ENCODE results near the gene TNPO2.
A peak's percentile ranks its signal among the peaks of the same experiment; 100 is the strongest.
"Not testable (repeated sequence)": the region's sequence is repeated elsewhere in the genome, so short reads cannot be mapped to it uniquely, and the experiment has no call there.

TNPO2 gene

GRCh38 chr19:12736995-12737834 lies 13.5 kb upstream of the TNPO2 start, which contains the start of gene GET3:
Gene GET3, plus strand, starts transcription at chr19:12737497. Its CDS starts 9 bp downstream, at chr19:12737506.
- peak; percentile 95 for DNase-seq

DNA sequence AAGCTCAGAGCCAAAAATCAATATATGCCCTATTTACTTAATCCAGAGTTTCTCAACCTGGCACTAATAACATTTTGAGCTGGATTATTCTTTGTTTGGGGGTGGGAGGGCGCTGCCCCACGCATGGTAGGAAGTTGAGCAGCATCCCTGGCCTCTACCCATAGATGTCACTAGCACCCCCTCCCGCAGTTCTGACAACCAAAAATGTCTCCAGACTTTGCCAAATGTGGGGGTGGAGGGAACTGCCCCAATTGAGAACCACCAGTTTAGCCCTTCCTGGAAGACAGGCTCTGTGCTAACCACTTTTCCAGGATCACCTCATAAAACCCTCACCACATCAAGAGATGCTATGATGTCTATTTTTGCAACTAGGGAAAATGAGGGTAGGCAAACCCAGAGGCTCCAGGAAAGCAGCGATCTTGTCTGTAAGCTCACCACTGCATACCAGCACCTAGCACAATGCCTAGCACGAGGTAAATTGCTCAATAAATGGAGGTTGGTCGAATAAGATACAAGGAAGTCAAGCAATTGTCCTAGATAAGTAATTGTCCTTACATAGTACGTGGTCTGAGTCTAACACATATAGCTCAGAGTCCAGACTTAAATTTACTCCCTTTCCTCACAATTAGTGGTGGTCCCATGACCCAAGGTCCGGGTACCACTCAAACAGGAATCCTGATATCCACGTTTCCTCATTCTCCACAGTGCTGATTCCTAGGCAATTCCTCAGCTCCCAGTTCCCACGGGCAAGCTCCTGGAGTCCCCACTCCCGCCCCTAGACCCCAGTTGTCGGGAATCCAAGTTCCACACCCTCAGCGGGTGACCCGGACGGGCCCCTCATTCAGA lies 9.9 kb upstream of the TNPO2 start:
- no peak for DNase-seq

DNA sequence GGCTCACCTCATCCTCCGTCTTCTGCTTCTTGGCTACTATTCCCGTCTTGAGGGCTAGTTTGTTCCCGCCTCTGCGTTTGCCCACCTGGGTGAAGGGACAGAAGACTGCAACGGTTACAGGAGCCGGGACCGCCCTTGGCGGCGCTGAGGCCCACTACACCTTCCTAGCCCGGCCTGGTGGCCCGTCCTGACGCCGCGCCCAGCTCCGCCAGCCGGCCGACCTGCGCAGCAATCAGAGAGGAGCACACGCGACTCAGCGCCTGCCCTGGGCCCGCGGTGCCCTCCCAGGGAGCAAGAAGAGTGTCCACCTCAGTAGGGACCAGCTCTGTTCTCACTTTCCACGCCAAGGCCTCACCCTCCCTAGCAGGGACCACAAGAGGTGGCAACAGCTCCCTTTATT lies 7.6 kb upstream of the TNPO2 start:
- DNase-seq: no peak

- DNase-seq: no peak
Observed at GRCh38 chr19:12730064-12730463, 6.3 kb upstream of the TNPO2 start.

GRCh38 chr19:12727745-12728433 lies 4.2 kb upstream of the TNPO2 start:
- DNase-seq: no peak

DNA sequence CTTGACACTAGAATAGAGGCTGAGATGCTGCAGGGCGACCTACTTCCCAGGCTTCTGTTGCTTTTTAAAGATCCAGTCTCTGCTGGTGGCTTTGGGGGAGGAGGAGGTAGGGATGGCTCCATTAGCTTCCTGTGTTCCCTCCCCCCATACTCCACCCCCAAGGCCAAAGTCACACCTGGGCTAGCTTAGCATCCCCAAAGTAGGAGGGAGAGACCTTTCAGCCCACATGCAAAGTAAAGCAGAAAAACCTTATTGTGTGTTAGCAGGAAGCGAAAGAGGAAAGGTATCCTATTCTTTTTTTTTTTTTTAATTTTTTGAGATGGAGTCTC lies 3.2 kb upstream of the TNPO2 start:
- no peak for DNase-seq

DNA sequence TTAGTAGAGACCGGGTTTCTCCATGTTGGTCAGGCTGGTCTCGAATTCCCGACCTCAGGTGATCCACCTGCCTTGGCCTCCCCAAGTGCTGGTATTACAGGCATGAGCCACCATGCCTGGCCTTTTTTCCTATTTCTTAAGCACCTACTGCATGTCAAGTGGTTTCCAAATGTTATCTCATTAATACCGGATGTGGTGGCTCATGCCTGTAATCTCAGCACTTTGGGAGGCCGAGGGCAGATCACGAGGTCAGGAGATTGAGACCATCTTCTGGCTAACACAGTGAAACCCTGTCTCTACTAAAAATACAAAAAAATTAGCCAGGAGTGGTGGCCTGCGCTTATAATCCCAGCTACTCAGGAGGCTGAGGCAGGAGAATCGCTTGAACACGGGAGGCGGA lies 1.9 kb upstream of the TNPO2 start:
- not testable (repeated sequence) for DNase-seq

GRCh38 chr19:12723381-12723640 lies 421 bp downstream of the TNPO2 start:
- no peak for DNase-seq

DNA sequence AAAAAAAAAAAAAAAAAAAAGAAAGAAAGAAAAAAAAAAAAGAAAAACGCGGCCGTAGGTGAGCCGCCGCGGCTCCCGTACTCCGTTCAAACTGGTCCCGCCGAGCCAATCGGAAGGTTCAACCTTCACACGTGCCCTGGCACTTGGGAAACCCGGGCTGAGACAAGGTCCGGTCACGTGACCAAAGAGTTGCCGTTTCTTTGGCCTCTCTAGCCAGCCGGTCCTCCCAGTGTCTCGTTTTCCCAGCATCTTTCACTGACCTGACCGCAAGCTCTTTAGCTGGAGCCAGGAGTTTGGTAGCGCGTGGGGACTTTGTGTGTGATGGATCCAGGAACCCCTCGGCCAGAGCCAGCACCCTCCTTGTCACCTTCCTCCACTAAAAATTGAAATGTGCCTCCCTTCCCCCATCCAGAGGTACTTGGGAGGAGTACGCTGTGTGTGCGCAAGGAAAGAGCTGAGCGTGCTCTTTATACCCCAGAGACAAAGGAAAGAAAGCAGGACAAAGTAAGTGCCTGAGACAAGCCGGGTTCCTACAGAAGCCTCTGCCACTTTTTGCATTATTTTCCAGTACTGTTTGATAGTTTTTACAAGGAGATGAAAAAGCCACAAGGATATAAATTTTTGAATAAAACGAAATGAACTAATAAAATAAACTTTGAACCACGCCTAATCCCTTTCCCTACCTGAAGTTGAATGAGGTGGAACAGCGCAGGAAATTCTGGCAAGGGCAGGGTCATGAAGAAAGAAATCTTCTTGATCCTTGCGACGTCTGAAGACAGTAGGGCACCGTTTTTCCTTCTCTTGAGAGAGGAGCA lies 959 bp downstream of the TNPO2 start:
- peak; percentile 97 for DNase-seq

- DNase-seq: peak; percentile 55
Observed at GRCh38 chr19:12721656-12722565, 1.8 kb downstream of the TNPO2 start.

GRCh38 chr19:12720851-12721655 lies 2.7 kb downstream of the TNPO2 start:
- peak; percentile 59 for DNase-seq

DNA sequence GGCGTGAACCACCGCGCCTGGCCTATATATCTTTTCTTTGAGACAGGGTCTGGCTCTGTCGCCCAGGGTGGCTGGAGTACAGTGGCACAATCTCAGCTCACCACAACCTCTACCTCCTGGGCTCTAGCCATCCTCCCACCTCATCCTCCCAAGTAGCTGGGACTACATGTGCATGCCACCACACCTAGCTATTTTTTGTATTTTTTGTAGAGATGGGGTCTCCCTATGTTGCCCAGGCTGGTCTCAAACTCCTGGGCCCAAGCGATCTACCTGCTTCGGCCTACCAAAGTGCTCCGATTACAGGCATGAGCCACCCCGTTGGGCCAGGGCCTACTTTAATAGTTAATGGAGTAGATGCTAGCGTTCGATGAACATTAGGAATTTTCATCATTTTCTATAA lies 3.4 kb downstream of the TNPO2 start:
- DNase-seq: no peak

DNA sequence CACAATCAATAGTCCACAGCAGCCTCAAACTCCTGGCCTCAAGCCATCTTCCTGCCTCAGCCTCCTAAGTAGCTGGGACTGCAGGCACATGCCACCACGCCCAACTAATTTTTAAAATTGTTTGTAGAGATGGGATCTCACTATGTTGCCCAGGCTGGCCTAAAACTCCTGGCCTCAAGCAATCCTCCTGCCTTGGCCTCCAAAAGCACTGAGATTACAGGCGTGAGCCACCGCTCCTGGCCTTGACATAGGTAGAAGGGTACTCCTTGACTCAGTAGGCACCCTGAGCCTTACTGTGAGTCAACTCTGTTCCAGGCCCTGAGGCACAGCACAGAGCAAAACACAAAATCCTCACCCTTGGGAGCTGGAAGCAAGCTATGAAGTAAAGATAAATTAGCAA lies 7.8 kb downstream of the TNPO2 start:
- no peak for DNase-seq

GRCh38 chr19:12715102-12715501 lies 8.6 kb downstream of the TNPO2 start:
- no peak for DNase-seq

GRCh38 chr19:12713304-12713703 lies 10.4 kb downstream of the TNPO2 start:
- not testable (repeated sequence) for DNase-seq

GRCh38 chr19:12712077-12712476 lies 11.7 kb downstream of the TNPO2 start:
- DNase-seq: not testable (repeated sequence)

- no peak for DNase-seq
Observed at GRCh38 chr19:12711187-12711586, 12.5 kb downstream of the TNPO2 start.

DNA sequence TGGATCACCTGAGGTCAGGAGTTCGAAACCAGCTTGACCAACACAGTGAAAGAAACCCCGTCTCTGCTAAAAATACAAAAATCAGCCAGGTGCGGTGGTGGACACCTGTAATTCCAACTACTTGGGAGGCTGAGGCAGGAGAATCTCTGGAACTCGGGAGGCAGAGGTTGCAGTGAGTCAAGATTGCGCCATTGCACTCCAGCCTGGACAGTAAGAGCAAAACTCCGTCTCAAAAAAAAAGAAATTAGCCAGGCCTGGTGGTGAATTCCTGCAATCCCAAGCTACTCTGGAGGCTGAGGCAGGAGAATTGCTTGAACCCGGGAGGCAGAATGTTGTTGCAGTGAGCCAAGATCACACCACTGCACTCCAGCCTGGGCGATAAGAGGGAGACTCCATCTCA lies 15.1 kb downstream of the TNPO2 start:
- no peak for DNase-seq

GRCh38 chr19:12706332-12706718 lies 17.4 kb downstream of the TNPO2 start:
- no peak for DNase-seq

- no peak for DNase-seq
Observed at GRCh38 chr19:12705654-12706331, 17.9 kb downstream of the TNPO2 start.
